Measurements from ENCODE around the gene MMP26.

Gene MMP26

GRCh38 chr11:4727171-4727570 is 22.6 kb downstream of the MMP26 start:
- DNase-seq, result no peak

GRCh38 chr11:4740735-4741134 is 36.2 kb downstream of the MMP26 start:
- no peak for DNase-seq

- no peak for DNase-seq
Measured at GRCh38 chr11:4748438-4748837, 43.9 kb downstream of the MMP26 start.

GRCh38 chr11:4751201-4751600 is 46.6 kb downstream of the MMP26 start:
- DNase-seq, result no peak
